Activated naive CD4-positive, alpha-beta T cell treated with anti-CD3 and anti-CD28 coated beads, Interleukin-2, amount 50 U/mL, for 16 hours (primary cell): ENCODE results near the gene PRTN3.
"Not testable (repeated sequence)": the region's sequence is repeated elsewhere in the genome, so short reads cannot be mapped to it uniquely, and the experiment has no call there.

Experiments
- DNase-seq: peaks from one replicate; pipeline ENCODE4 v3.0.0-alpha.2; 2020

The PRTN3 gene

DNA sequence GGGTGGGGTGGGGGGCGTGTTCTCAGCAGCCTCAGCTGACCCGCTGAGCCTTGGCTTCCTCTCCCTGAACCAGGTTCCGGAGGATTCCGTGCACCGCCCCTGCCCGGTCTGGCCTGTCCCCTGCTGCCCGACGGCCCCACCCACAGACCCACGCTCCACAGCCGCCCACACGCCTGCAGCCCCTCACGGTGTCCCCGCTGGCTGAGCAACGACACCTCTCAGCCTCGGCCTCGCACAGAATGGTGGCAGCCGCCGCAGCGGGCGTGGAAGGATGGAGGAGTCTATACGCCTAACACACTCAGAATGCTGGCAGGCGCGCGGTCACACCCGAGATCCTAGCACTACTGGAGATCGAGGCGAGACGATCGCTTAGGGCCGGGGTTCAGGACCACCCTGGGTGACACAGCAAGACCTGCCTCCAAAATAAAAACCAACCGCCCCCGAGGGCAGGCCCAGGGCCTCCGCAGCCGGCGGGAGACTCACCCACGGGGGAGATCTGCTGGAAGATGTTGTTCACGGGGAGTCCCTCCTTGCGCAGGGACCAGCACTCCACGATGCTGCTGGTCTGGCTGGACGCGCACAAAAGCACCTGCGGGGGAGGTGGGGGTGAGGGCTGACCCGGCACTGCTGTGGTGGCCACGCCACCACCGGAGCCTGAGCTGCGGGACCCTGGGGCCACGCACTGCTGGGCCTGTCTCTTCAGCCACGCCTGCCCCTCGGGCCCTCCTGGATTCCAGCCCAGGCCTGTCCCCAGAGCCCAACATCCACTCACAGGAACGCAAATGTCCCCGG is 43.8 kb downstream of the PRTN3 start:
- DNase-seq, result no peak

DNA sequence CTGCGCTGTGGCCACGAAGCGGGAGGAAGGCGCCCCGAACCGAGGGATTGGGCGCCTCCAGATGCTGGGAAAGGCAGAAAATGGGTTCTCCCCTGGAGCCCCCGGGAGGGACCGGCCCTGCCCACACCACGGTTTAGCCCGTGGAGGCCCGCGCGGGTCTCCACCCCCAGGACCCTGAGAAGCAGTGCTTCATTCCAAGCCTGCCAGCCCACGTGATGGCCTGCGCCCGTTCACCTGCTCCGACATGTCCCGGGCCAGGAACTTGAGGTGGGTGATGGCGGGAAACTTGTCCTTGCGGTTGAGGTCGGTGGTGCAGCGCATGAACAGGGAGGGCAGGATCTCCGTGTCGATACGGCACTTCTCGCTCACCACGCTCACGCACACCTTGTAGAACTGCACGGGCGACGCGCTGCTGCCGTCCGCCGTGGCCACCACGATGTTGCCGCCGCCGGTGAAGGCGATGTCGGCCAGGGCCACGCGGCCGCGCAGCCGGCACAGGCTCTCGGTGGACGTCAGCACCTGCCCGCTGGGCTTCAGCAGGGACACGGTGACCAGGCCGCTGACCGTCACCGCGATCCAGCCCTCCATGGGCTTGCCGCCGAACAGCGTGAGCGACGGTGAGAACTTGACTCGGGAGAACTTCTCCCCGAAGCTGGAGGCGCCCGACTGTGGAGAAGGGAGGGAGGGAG is 44.9 kb downstream of the PRTN3 start:
- DNase-seq, result no peak

DNA sequence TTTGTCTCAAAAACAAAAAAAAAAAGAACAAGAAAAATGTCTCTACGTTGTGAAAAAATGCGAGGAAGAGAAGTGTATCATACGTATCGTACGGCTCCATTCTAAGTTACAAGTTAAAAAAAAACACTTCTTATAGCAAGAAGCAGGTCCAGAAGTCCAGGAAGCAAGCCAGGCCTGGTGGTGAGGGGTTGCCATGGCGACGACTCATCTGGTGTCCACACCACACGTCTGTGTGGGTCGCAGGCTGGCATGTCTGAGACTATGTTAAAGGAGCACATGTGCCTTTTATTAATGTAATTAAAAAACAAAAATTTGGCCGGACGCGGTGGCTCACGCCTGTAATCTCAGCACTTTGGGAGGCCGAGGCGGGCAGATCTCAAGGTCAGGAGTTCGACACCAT is 46.3 kb downstream of the PRTN3 start:
- DNase-seq, result no peak

DNA sequence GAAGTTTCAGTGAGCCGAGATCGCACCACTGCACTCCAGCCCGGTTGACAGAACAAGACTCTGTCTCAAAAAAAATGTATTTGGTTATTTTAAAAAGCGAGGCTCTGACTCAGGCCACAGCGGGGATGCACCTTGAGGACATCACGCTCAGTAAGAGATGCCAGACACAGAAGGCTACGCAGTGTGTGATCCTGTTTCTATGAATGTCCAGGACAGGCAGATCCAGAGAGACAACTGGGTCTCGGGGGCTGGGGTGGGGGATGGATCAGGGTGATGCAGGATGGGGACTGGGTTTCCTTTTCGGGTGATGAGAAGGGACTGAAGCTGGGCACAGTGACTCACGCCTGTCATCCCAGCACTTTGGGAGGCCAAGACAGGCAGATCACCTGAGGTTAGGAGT is 46.8 kb downstream of the PRTN3 start:
- no peak for DNase-seq

DNA sequence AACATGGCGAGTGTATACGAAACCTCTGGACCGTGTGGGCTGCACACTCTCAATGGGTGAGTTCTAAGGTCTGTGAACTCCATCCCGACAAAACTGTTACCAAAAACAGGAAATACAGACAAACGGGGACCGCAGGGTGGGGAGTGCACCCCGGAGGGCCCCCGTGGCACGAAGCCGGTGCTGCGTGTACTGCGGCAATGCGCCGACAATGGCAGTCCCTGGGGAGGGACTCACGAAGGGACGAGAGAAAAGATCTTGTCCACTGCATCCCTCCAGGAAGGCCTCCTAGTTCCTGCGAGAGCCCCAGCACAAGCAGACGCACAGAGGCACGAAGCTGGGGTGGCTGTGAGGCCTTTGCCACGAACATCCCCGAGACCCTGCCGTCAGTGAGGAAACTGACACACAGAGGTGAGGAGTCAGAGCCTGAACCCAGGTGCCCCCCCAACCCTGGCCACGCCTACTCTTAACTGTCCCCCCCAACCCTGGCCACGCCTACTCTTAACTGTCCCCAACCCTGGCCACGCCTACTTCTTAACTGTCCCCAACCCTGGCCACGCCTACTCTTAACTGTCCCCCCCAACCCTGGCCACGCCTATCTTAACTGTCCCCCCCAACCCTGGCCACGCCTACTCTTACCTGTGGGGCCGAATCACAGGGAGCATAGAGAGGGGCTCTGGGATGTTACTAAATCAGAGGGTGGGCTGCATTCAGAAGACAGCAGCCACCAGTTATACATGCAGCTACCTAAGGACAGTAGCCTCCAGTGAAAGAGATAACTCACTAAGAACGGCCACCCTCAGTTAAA is 48.0 kb downstream of the PRTN3 start:
- DNase-seq, result no peak

DNA sequence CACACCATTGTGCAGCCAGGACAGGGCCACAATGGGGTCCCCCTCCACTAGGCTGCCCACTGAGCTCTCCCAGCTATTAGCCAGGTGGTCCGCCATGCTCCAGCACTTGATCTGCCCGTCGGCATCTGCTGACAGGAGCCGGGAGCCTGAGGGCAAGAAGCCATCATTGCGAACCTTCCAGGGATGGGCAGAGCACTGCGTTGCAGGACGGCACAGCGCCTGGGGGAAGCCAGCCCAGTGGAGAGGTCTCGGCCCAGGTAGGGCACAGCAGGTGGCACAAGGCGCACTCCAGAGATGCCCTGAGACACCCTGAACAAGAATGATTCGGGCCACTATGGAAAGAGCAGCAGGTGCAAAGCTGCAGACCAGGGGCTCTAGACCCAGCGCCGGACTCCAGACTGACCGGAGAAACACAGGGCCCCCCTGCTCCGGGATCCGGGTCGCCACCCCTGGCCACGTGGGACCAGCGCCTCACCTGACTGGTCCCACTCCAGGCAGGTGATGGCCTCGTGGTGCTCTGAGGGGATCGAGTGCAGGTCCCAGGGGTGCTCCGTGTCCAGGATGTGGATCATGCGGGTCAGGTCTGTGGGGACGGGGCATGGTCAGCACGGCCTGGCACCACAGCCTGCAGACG is 49.0 kb downstream of the PRTN3 start:
- no peak for DNase-seq

DNA sequence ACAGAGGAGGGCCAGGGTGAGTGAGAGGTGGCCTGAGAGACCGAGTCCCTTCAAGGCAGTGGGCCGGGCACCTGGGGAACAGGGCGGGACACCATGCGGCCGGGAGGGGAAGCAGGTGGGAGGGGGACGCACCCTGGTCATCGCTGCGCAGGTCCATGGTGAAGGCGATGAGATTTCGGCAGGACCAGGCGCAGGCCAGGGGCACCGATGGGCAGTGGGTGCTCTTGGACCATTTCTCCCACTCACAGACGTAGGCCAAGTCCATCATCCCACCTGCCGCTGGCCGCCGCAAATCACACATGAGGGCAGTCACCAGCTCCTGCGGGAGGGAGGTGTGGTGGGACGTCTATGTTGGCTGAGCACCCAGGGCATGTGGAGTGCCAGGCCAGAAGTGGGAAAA is 50.0 kb downstream of the PRTN3 start:
- DNase-seq, result no peak

DNA sequence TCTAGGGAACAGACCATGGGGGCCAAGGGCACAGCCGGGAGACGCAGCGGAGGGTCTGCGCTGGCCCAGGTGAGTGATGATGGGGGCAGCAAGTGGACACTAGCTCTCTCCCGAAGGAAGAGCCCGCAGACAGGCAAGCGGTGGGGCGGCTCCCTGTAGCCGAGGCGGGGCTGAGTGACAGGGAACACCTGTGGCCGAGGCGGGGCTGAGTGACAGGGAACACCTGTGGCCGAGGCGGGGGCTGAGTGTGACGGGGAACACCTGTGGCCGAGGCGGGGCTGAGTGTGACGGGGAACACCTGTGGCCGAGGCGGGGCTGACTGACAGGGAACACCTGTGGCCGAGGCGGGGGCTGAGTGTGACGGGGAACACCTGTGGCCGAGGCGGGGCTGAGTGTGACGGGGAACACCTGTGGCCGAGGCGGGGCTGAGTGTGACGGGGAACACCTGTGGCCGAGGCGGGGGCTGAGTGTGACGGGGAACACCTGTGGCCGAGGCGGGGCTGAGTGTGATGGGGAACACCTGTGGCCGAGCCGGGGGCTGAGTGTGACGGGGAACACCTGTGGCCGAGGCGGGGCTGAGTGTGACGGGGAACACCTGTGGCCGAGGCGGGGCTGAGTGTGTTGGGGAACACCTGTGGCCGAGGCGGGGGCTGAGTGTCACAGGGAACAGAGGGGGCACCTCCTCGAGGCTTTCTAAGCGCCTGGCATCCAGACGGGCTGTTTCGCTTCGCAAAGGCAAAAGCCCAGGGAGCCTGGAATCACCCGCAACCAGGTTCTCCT is 50.8 kb downstream of the PRTN3 start:
- not testable (repeated sequence) for DNase-seq

DNA sequence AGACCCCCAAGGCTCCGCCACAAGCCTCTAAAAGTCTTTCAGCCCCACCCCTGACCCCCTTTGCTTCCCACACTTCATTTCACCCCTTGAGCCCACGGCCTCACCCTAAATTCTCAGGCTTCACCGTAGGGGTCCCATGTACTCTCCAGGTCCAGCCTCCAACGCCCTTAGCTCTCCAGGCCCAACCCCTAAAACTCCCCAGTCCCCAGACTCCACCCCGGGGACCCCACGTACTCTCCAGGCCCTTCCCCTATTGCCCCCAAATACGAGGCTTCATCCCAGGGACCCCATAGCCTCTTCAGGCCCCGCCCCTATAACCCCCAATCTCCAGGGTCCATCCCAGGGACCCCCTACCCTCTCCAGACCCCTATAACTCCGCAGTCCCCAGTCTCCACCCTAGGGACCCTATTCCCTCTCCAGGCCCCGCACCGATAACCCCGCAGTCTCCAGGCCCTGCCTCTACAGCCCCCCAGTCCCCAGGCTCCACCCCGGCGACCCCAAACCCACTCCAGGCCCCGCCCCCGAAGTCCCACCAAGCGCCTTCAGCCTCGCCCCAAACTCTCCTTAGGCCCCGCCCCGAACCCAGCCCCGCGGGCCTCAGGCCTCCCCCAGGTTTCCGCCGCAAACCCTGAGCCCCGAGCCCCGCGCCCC is 51.6 kb downstream of the PRTN3 start:
- no peak for DNase-seq

DNA sequence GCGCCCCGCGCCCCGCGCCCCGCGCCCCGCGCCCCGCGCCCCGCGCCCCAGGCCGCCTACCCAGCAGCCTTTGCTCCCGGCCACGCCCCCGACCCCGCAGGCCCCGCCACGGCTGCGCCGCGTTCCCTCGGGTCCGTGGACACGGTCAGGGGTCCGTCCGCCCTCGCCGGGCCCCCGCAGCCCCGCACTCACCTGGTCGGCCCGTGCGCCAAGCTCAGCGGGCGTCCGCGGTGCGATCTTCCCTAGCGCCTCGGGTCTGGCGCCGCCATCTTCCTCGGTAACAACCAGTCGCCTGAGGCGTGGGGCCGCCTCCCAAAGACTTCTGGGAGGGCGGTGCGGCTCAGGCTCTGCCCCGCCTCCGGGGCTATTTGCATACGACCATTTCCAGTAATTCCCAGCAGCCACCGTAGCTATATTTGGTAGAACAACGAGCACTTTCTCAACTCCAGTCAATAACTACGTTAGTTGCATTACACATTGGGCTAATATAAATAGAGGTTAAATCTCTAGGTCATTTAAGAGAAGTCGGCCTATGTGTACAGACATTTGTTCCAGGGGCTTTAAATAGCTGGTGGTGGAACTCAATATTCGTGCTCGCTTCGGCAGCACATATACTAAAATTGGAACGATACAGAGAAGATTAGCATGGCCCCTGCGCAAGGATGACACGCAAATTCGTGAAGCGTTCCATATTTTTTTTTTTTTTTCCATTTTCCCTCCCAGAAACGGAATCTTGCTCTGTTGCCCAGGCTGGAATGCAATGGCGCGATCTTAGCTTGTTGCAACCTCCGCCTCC is 52.3 kb downstream of the PRTN3 start, which contains the start of the genes MED16 and RNU6-9:
Gene MED16 (minus strand): TSS at position 294 of the 796 bp plus-strand sequence. CDS start 2,056 bp downstream, outside the sequence.
Gene RNU6-9 (plus strand): TSS at position 591 of the 796 bp plus-strand sequence.
- DNase-seq, result peak; percentile 90

DNA sequence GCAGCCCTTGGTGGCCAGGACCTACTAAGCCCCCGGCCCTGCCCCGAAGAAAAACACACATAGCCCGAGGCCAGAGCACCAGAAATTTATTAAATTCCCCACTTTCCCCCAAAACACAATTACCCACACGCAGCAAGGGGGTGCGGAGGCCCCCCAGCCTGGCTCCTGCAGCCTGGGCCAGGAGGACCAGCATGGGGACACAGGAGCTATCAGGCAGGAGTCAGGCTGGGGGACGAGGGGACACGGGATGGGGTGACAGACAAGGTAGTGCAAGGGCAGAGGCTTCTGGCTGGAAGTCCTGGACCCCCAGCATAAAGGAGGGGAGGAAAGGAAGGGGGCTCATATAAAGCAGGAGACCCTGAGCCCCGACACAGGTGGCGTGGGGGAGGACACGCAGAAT is 55.6 kb downstream of the PRTN3 start:
- DNase-seq, result no peak

DNA sequence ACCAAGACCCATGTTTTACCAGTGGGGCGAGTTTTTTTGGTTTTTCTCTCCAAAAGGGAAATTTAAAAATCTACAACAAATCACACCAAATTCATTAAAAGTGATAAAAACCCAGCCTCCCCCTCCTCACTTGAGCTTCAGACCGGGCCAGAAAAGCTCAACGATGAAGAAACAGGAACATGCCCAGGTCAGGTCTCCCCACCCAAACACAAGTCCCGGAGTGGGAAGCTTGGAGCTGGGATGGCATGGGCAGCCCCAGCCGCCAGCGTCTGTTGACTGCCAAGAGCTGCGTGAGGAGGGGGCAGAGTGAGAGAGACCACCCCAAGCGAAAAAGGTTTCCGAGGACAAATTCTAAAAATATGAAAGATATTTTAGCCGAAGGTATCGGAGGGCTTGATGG is 56.2 kb downstream of the PRTN3 start:
- DNase-seq, result no peak

DNA sequence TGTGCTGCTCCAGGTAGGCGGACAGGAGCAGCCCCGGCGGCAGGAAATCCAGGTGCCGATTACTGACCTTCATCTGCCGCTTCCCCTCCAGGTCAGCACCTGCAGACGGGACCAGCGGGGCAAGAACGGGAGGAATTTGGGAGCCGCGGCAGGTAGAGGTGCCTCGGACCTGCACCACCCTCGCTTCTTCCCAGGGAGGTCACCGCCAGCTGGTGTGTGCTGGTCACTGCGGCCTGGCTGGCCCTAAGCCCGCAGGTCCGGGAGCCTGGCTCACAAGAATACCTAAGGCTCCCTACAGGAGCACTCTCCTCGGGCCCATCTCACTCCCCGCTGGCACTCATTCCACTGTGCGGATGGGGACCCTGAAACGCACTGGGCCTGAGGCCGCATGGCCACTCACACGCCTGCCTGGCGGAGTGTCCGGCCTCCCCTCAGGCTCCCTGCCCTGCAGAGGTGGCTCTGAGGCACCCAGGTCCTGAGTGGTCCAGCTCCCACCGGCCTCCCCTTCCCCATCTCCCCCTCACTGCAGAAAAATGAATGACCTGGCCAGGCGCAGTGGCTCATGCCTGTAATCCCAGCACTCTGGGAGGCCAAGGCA is 56.7 kb downstream of the PRTN3 start:
- DNase-seq, result no peak
